Measurements from ENCODE around the gene PTPN20.

Gene PTPN20

GRCh38 chr10:47040041-47040491 is 128.8 kb downstream of the PTPN20 start:
- TF ChIP-seq CTCF (conservative IDR thresholded peaks at IDR 0.05; ENCODE audit: low read depth, low read length), result no peak
- H3K4me3 ChIP-seq (ENCODE audit: low read depth, low read length), result no peak overlapping the region
- DNase-seq (ENCODE audit: low read depth), result no peak

GRCh38 chr10:47040681-47041080 is 129.5 kb downstream of the PTPN20 start:
- no peak for TF ChIP-seq CTCF (conservative IDR thresholded peaks at IDR 0.05; ENCODE audit: low read depth, low read length)
- H3K4me3 ChIP-seq (ENCODE audit: low read depth, low read length), result no peak overlapping the region
- no peak for DNase-seq (ENCODE audit: low read depth)

GRCh38 chr10:47041396-47042198 is 130.4 kb downstream of the PTPN20 start:
- H3K4me3 ChIP-seq (ENCODE audit: low read depth, low read length), result no peak overlapping the region
- TF ChIP-seq CTCF (conservative IDR thresholded peaks at IDR 0.05; ENCODE audit: low read depth, low read length), result no peak
- no peak for DNase-seq (ENCODE audit: low read depth)

GRCh38 chr10:47042199-47042473 is 130.9 kb downstream of the PTPN20 start:
- no peak overlapping the region for H3K4me3 ChIP-seq (ENCODE audit: low read depth, low read length)
- TF ChIP-seq CTCF (conservative IDR thresholded peaks at IDR 0.05; ENCODE audit: low read depth, low read length), result no peak
- no peak for DNase-seq (ENCODE audit: low read depth)

GRCh38 chr10:47042780-47043750 is 131.8 kb downstream of the PTPN20 start:
- no peak for TF ChIP-seq CTCF (conservative IDR thresholded peaks at IDR 0.05; ENCODE audit: low read depth, low read length)
- no peak for DNase-seq (ENCODE audit: low read depth)
- no peak overlapping the region for H3K4me3 ChIP-seq (ENCODE audit: low read depth, low read length)

GRCh38 chr10:47043928-47044538 is 132.8 kb downstream of the PTPN20 start:
- no peak for DNase-seq (ENCODE audit: low read depth)
- TF ChIP-seq CTCF (conservative IDR thresholded peaks at IDR 0.05; ENCODE audit: low read depth, low read length), result no peak
- no peak overlapping the region for H3K4me3 ChIP-seq (ENCODE audit: low read depth, low read length)
